Measurements from ENCODE around the gene CNNM2. TPM values are rescaled to one million over a fixed set of nuclear protein-coding genes. Genes with fewer than 3 reads are reported as not detected.
"Not testable (repeated sequence)": the region's sequence is repeated elsewhere in the genome, so short reads cannot be mapped to it uniquely, and the experiment has no call there.

CNNM2 gene
- polyA plus RNA-seq, 4 donors = 9.7 to 13.1 (median 10.0) TPM

- no peak for DNase-seq (ENCODE audit: low read depth in 4 of 4, low spot score in 2 of 4)
These were observed 46.6 kb downstream of the CNNM2 start for GRCh38 chr10:102964713-102965112.

- no peak for DNase-seq (ENCODE audit: low read depth in 4 of 4, low spot score in 2 of 4)
These were observed 47.3 kb downstream of the CNNM2 start for GRCh38 chr10:102965311-102965851.

GRCh38 chr10:102967123-102967522 lies 49.0 kb downstream of the CNNM2 start:
- DNase-seq (ENCODE audit: low read depth in 4 of 4, low spot score in 2 of 4) = no peak

- DNase-seq (ENCODE audit: low read depth in 4 of 4, low spot score in 2 of 4) = no peak
These were observed 52.7 kb downstream of the CNNM2 start for GRCh38 chr10:102970562-102971340.

- no peak for DNase-seq (ENCODE audit: low read depth in 4 of 4, low spot score in 2 of 4)
These were observed 57.6 kb downstream of the CNNM2 start for GRCh38 chr10:102975483-102976379.

GRCh38 chr10:102976380-102976726 lies 58.3 kb downstream of the CNNM2 start:
- DNase-seq (ENCODE audit: low read depth in 4 of 4, low spot score in 2 of 4) = not testable (repeated sequence)

GRCh38 chr10:102982296-102982695 lies 64.2 kb downstream of the CNNM2 start:
- DNase-seq (ENCODE audit: low read depth in 4 of 4, low spot score in 2 of 4) = no peak

- DNase-seq (ENCODE audit: low read depth in 4 of 4, low spot score in 2 of 4) = no peak
These were observed 66.0 kb downstream of the CNNM2 start for GRCh38 chr10:102984086-102984485.

- DNase-seq (ENCODE audit: low read depth in 4 of 4, low spot score in 2 of 4) = no peak
These were observed 67.7 kb downstream of the CNNM2 start for GRCh38 chr10:102985811-102986210.

- no peak for DNase-seq (ENCODE audit: low read depth in 4 of 4, low spot score in 2 of 4)
These were observed 70.6 kb downstream of the CNNM2 start for GRCh38 chr10:102988404-102989314.

GRCh38 chr10:102994531-102995295 lies 76.6 kb downstream of the CNNM2 start:
- DNase-seq (ENCODE audit: low read depth in 4 of 4, low spot score in 2 of 4) = no peak

GRCh38 chr10:102996876-102997275 lies 78.8 kb downstream of the CNNM2 start:
- DNase-seq (ENCODE audit: low read depth in 4 of 4, low spot score in 2 of 4) = no peak

GRCh38 chr10:102997998-102998397 lies 79.9 kb downstream of the CNNM2 start:
- DNase-seq (ENCODE audit: low read depth in 4 of 4, low spot score in 2 of 4) = no peak

- DNase-seq (ENCODE audit: low read depth in 4 of 4, low spot score in 2 of 4) = no peak
These were observed 80.4 kb downstream of the CNNM2 start for GRCh38 chr10:102998399-102998907.

GRCh38 chr10:103000050-103000449 lies 82.0 kb downstream of the CNNM2 start:
- not testable (repeated sequence) for DNase-seq (ENCODE audit: low read depth in 4 of 4, low spot score in 2 of 4)

- DNase-seq (ENCODE audit: low read depth in 4 of 4, low spot score in 2 of 4) = no peak
These were observed 88.9 kb downstream of the CNNM2 start for GRCh38 chr10:103007017-103007416.

GRCh38 chr10:103013416-103013815 lies 95.3 kb downstream of the CNNM2 start:
- peak in 1 of 4 donors; percentile 11 for DNase-seq (ENCODE audit: low read depth in 4 of 4, low spot score in 2 of 4)

GRCh38 chr10:103019425-103019824 lies 101.3 kb downstream of the CNNM2 start:
- no peak for DNase-seq (ENCODE audit: low read depth in 4 of 4, low spot score in 2 of 4)

GRCh38 chr10:103021150-103021899 lies 103.2 kb downstream of the CNNM2 start:
- no peak for DNase-seq (ENCODE audit: low read depth in 4 of 4, low spot score in 2 of 4)

Data from left renal cortex interstitium (tissue), 4 donors.